Keratinocyte (primary cell): ENCODE measurements around the gene TMEM132D.

Experiments
- CTCF ChIP-seq, 3 experiments: IDR thresholded peaks in 1 of 3; conservative IDR thresholded peaks in 1 of 3; optimal IDR thresholded peaks in 1 of 3; 2 replicates in 2 of 3; 3 replicates in 1 of 3; pipeline versions ENCODE3 to v1.5.1; 2011; ENCODE audit warnings: low read length in 3 of 3, mild to moderate bottlenecking in 3 of 3, moderate library complexity in 2 of 3, control low read depth in 1 of 3, inconsistent platforms in 1 of 3; ENCODE audit not compliant: insufficient read depth in 2 of 3; ENCODE audit errors: extremely low read depth in 1 of 3
- EZH2 ChIP-seq: IDR thresholded peaks from one replicate; pipeline ENCODE4 v1.6.1; 2012; ENCODE audit warnings: inconsistent platforms, mild to moderate bottlenecking, low read length, moderate library complexity

DNA sequence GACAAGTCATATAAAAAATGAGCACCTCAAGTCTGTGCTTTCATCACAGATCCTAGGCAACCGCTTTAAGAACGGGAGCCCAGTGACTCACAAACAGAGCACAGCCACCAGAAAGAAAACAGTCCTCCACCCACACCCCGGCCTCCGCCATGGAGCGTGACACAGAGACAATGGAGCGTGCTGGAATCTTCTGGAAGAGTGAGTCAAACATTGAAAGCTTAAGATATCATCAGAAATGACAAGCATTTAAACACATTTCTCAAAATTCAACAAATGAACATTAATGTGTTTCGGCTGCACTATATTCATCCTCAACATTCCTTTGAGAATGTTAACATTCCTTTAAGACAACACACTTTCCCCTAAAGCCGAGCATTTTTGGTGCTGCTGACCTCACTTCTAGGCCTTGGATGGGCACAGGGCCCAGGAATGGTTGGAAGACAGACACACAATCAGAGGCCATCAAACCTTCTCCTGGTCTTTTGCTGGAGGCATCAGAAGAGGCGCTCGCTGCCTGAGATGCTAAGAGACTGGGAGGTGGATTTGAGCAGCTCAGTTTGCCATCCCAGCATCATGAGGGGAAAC lies 23.6 kb upstream of the TMEM132D start:
- TF ChIP-seq CTCF (optimal IDR thresholded peaks at IDR 0.05 in 1 of 3, IDR thresholded peaks at IDR 0.05 in 1 of 3, conservative IDR thresholded peaks at IDR 0.05 in 1 of 3; ENCODE audit: extremely low read depth in 1 of 3, insufficient read depth in 2 of 3, low read length in 3 of 3): no peak
- TF ChIP-seq EZH2: no peak
